ENCODE results near the gene TSPAN3. TPM values are rescaled to one million over a fixed set of nuclear protein-coding genes. Genes with fewer than 3 reads are reported as not detected.

Gene TSPAN3
- polyA plus RNA-seq, 1 donor (not counting 4 experiments of a cell fraction or from before 2014, with no cell fraction given) = 181 TPM

DNA sequence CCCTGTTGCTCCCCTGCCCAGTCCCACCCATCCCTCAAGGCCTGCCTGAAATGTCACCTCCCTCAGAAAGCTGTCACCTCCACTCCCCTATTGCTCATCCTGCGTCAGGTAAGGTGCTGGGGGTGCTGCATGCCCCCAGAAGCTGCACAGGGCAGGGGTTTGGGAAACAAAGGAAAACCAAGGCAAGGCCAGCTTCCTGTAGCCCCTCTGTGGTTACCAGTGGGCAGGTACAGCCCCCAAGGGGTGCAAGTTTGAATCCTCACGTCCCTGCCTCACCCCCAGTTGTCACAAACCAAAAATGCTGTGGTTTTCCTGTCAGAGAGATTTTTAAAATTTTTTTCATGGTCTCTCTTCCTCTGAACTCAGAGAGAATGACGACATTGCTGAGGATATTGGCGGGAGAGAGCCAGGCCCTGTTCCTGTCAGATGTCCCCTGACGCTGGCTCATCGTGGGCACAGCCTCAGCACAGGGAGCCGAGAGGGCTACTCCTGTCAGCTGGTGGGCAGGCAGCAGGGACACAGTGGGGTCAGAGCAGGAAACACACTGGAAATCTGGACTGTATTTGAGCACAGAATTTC, 49.0 kb downstream of the TSPAN3 start:
- FAIRE-seq (no peak), DNase-seq (ENCODE audit: low read depth, low spot score) (no peak)
- Histone ChIP-seq H3K9me1 (ENCODE audit: control insufficient read depth, extremely low read depth, insufficient read depth, low read length) (no peaks in the 10 kb centered on the region), H4K20me1 (ENCODE audit: control insufficient read depth, extremely low read depth, insufficient read depth, low read length) (no peaks in the 10 kb centered on the region), H3K4me1 (ENCODE audit: control insufficient read depth, extremely low read depth, insufficient read depth, low read length) (peaks cover 11% of the 10 kb centered on the region), H2AFZ (ENCODE audit: control insufficient read depth, low read length) (no peak overlapping the region), H3K4me3 (ENCODE audit: control insufficient read depth in 2 of 3, extremely low read depth in 1 of 3, insufficient read depth in 2 of 3, low read depth in 1 of 3, low read length in 3 of 3) (no peak overlapping the region), H3K9ac (ENCODE audit: control insufficient read depth, extremely low read depth, insufficient read depth, low read length) (no peak overlapping the region), H3K79me2 (ENCODE audit: control insufficient read depth, insufficient read depth, low read length) (no peaks in the 10 kb centered on the region), H3K27ac (ENCODE audit: control insufficient read depth, insufficient read depth, low read length) (no peak overlapping the region), H3K27me3 (ENCODE audit: control insufficient read depth, extremely low read depth, insufficient read depth, low read length) (no peaks in the 10 kb centered on the region), H3K9me3 (ENCODE audit: control insufficient read depth, low read depth, low read length) (no peaks in the 10 kb centered on the region), H3K36me3 (ENCODE audit: control insufficient read depth in 2 of 2, extremely low read depth in 1 of 2, insufficient read depth in 2 of 2, low read length in 2 of 2) (peaks cover 5 to 13% of the 10 kb centered on the region in 2 experiments), H3K4me2 (ENCODE audit: control insufficient read depth, extremely low read depth, insufficient read depth, low read depth, low read length) (no peak overlapping the region)
- dilution Hi-C loops (cut with MboI; ENCODE audit: extremely low pct_ligation_motif_present, low sequenced_read_pairs) = no loop called here
- TF ChIP-seq CTCF (optimal IDR thresholded peaks at IDR 0.05 in 1 of 3, IDR thresholded peaks at IDR 0.05 in 1 of 3, conservative IDR thresholded peaks at IDR 0.05 in 1 of 3; ENCODE audit: extremely low read depth in 1 of 3, insufficient read depth in 2 of 3, low read length in 3 of 3) (no peak), EZH2 (IDR thresholded peaks at IDR 0.05; ENCODE audit: low read length) (no peak)

DNA sequence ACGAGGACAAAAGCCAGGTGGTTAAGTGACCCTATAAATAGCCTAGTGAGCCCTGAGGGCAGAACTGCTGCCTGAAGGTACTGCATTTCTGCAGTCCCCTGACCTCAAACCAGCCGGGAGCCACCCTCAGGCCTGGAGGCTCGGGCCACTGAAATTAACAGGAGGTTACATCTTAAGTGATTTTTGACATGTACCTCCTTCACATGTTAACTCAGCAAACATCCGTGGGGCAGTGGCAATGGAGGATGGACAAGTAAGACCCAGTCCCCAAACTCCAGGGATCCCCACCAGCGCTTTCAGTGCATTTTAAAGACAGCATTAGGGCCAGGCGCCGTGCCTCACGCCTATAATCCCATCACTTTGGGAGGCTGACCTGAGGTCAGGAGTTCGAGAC, 49.8 kb downstream of the TSPAN3 start:
- FAIRE-seq = no peak
- Histone ChIP-seq H3K4me2 (ENCODE audit: control insufficient read depth, extremely low read depth, insufficient read depth, low read depth, low read length) (no peak overlapping the region), H3K27me3 (ENCODE audit: control insufficient read depth, extremely low read depth, insufficient read depth, low read length) (no peaks in the 10 kb centered on the region), H3K4me3 (ENCODE audit: control insufficient read depth in 2 of 3, extremely low read depth in 1 of 3, insufficient read depth in 2 of 3, low read depth in 1 of 3, low read length in 3 of 3) (no peak overlapping the region), H3K27ac (ENCODE audit: control insufficient read depth, insufficient read depth, low read length) (no peak overlapping the region), H3K9me1 (ENCODE audit: control insufficient read depth, extremely low read depth, insufficient read depth, low read length) (no peaks in the 10 kb centered on the region), H3K9ac (ENCODE audit: control insufficient read depth, extremely low read depth, insufficient read depth, low read length) (no peak overlapping the region), H3K4me1 (ENCODE audit: control insufficient read depth, extremely low read depth, insufficient read depth, low read length) (peaks cover 11% of the 10 kb centered on the region), H3K79me2 (ENCODE audit: control insufficient read depth, insufficient read depth, low read length) (no peaks in the 10 kb centered on the region), H4K20me1 (ENCODE audit: control insufficient read depth, extremely low read depth, insufficient read depth, low read length) (no peaks in the 10 kb centered on the region), H3K9me3 (ENCODE audit: control insufficient read depth, low read depth, low read length) (no peaks in the 10 kb centered on the region), H2AFZ (ENCODE audit: control insufficient read depth, low read length) (no peak overlapping the region), H3K36me3 (ENCODE audit: control insufficient read depth in 2 of 2, extremely low read depth in 1 of 2, insufficient read depth in 2 of 2, low read length in 2 of 2) (peaks cover 5 to 13% of the 10 kb centered on the region in 2 experiments)
- no peak for TF ChIP-seq EZH2 (IDR thresholded peaks at IDR 0.05; ENCODE audit: low read length)
- no peak for TF ChIP-seq CTCF (optimal IDR thresholded peaks at IDR 0.05 in 1 of 3, IDR thresholded peaks at IDR 0.05 in 1 of 3, conservative IDR thresholded peaks at IDR 0.05 in 1 of 3; ENCODE audit: extremely low read depth in 1 of 3, insufficient read depth in 2 of 3, low read length in 3 of 3)
- dilution Hi-C loops (cut with MboI; ENCODE audit: extremely low pct_ligation_motif_present, low sequenced_read_pairs) = no loop called here
- DNase-seq (ENCODE audit: low read depth, low spot score) = no peak

Measured in keratinocyte (primary cell).